Measurements from ENCODE around the gene C1RL.

The C1RL gene

DNA sequence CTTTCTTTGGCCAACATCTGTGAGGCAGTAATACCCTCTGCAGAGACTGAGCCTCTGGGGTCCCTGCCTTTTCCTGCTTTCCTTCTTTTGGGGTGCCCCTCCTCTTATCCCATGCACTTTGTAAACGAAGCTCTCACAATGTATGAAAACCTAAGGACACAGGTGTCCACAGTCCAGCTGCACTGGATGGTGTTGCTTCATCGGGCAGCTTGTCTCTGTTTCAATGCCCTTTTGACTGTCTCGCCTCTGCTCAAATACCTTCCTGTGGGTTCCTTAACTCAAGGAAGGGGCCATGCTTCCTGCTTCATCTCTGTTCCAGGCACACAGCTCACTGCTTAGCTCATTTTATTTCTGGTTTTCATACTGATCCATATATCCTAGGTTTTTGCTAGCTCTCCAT is 6.4 kb downstream of the C1RL start:
- no peak for TF ChIP-seq FOXM1 (IDR thresholded peaks at IDR 0.05; ENCODE audit: borderline replicate concordance, low read depth)
- TF ChIP-seq CREB1 (IDR thresholded peaks at IDR 0.05; ENCODE audit: low read depth) = no peak

DNA sequence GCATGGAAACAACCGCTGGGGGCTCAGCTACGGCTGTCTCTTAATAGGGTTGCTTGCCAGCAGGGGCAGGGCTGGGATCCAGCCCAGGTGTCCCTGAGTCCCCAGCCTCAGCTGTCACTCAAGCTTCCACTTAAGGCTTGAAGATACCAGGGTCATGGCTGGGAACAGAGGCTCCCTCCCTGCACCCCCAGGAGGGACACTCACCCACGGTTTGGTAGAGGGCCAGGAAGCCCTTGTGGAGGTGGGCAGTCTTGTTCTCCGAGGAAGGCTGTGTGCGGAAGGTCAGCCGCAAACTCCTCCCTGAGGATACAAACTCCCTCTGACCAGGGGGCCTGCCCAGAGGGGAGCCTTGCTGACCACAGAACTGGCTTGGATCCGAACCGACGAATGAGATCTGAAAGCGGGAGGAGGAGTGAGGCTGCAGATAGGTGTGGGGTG is 7.3 kb downstream of the C1RL start:
- TF ChIP-seq NFIC (IDR thresholded peaks at IDR 0.05) (no peak), CREB1 (IDR thresholded peaks at IDR 0.05; ENCODE audit: low read depth) (no peak), TEAD4 (IDR thresholded peaks at IDR 0.05) (no peak), FOXM1 (IDR thresholded peaks at IDR 0.05; ENCODE audit: borderline replicate concordance, low read depth) (no peak)

DNA sequence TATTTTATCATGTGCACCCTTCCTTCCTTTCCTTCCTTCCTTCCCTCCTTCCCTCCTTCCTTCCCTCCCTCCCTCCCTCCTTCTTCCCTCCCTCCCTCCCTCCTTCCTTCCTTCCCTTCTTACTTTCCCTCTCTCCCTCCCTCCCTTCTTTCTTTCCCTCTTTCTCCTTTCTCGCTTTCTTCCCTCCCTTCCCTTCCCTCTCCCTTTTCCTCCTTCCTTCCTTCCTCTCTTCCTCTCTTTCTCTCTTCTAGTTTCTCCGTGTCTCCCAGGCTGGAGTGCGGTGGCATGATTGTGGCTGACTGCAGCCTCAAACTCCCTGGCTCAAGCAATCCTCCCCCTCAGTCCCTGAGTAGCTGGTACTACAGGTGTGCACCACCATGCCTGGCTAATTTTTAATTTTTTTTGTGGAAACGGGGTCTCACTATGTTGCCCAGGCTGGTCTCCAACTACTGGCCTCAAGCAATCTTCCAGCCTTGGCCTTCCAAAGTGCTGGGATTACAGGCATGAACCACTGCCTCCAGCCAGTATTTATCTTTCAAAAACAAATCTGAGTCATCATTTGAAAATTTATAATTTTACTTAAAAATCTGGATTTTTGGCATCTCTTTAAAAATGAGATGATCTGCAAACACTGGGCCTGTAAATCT is 7.8 kb downstream of the C1RL start:
- TF ChIP-seq CEBPB (IDR thresholded peaks at IDR 0.05) (no peak), FOXM1 (IDR thresholded peaks at IDR 0.05; ENCODE audit: borderline replicate concordance, low read depth) (no peak), TEAD4 (IDR thresholded peaks at IDR 0.05) (no peak), YY1 (IDR thresholded peaks at IDR 0.05; ENCODE audit: low read depth) (no peak), EP300 (IDR thresholded peaks at IDR 0.05; ENCODE audit: borderline replicate concordance) (no peak), RAD21 (IDR thresholded peaks at IDR 0.05; ENCODE audit: low read depth) (no peak), TCF12 (IDR thresholded peaks at IDR 0.05; ENCODE audit: low read depth) (no peak), ZBTB7A (IDR thresholded peaks at IDR 0.05; ENCODE audit: low read depth) (no peak), TAF1 (IDR thresholded peaks at IDR 0.05; ENCODE audit: low read depth) (no peak), CREB1 (IDR thresholded peaks at IDR 0.05; ENCODE audit: low read depth) (no peak), NFIC (IDR thresholded peaks at IDR 0.05) (no peak), EGR1 (IDR thresholded peaks at IDR 0.05) (no peak)
- TF ChIP-seq, protein P1, sequence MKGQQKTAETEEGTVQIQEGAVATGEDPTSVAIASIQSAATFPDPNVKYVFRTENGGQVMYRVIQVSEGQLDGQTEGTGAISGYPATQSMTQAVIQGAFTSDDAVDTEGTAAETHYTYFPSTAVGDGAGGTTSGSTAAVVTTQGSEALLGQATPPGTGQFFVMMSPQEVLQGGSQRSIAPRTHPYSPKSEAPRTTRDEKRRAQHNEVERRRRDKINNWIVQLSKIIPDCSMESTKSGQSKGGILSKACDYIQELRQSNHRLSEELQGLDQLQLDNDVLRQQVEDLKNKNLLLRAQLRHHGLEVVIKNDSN (IDR thresholded peaks at IDR 0.05) = no peak
- TF ChIP-seq, protein P2, sequence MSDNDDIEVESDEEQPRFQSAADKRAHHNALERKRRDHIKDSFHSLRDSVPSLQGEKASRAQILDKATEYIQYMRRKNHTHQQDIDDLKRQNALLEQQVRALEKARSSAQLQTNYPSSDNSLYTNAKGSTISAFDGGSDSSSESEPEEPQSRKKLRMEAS (IDR thresholded peaks at IDR 0.05) = no peak

DNA sequence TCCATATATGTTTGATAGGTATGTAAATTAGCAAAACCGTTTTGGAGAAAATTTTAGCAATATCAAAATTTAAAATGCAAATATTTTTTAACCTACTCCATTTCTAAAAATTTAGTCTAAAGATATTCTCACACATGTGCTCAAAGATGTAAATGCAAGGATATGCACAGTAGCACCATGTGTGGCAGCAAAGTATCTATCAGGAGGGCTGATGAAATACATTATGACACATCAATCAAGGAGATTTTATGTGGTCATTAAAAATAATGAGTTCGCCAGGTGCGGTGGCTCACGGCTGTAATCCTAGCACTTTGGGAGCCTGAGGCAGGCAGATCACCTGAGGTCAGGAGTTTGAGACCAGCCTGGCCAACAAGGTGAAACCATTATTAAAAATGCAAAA is 8.8 kb downstream of the C1RL start:
- TF ChIP-seq FOXM1 (IDR thresholded peaks at IDR 0.05; ENCODE audit: borderline replicate concordance, low read depth) (no peak), YY1 (IDR thresholded peaks at IDR 0.05; ENCODE audit: low read depth) (no peak), RAD21 (IDR thresholded peaks at IDR 0.05; ENCODE audit: low read depth) (no peak), EGR1 (IDR thresholded peaks at IDR 0.05) (no peak), CEBPB (IDR thresholded peaks at IDR 0.05) (no peak), NFIC (IDR thresholded peaks at IDR 0.05) (no peak), TAF1 (IDR thresholded peaks at IDR 0.05; ENCODE audit: low read depth) (no peak), ZBTB7A (IDR thresholded peaks at IDR 0.05; ENCODE audit: low read depth) (no peak), EP300 (IDR thresholded peaks at IDR 0.05; ENCODE audit: borderline replicate concordance) (no peak)
- TF ChIP-seq, protein P3, sequence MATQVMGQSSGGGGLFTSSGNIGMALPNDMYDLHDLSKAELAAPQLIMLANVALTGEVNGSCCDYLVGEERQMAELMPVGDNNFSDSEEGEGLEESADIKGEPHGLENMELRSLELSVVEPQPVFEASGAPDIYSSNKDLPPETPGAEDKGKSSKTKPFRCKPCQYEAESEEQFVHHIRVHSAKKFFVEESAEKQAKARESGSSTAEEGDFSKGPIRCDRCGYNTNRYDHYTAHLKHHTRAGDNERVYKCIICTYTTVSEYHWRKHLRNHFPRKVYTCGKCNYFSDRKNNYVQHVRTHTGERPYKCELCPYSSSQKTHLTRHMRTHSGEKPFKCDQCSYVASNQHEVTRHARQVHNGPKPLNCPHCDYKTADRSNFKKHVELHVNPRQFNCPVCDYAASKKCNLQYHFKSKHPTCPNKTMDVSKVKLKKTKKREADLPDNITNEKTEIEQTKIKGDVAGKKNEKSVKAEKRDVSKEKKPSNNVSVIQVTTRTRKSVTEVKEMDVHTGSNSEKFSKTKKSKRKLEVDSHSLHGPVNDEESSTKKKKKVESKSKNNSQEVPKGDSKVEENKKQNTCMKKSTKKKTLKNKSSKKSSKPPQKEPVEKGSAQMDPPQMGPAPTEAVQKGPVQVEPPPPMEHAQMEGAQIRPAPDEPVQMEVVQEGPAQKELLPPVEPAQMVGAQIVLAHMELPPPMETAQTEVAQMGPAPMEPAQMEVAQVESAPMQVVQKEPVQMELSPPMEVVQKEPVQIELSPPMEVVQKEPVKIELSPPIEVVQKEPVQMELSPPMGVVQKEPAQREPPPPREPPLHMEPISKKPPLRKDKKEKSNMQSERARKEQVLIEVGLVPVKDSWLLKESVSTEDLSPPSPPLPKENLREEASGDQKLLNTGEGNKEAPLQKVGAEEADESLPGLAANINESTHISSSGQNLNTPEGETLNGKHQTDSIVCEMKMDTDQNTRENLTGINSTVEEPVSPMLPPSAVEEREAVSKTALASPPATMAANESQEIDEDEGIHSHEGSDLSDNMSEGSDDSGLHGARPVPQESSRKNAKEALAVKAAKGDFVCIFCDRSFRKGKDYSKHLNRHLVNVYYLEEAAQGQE (IDR thresholded peaks at IDR 0.05; ENCODE audit: low read depth) = no peak
- TF ChIP-seq, protein P1 (IDR thresholded peaks at IDR 0.05) = no peak
- TF ChIP-seq, protein P2 (IDR thresholded peaks at IDR 0.05) = no peak

DNA sequence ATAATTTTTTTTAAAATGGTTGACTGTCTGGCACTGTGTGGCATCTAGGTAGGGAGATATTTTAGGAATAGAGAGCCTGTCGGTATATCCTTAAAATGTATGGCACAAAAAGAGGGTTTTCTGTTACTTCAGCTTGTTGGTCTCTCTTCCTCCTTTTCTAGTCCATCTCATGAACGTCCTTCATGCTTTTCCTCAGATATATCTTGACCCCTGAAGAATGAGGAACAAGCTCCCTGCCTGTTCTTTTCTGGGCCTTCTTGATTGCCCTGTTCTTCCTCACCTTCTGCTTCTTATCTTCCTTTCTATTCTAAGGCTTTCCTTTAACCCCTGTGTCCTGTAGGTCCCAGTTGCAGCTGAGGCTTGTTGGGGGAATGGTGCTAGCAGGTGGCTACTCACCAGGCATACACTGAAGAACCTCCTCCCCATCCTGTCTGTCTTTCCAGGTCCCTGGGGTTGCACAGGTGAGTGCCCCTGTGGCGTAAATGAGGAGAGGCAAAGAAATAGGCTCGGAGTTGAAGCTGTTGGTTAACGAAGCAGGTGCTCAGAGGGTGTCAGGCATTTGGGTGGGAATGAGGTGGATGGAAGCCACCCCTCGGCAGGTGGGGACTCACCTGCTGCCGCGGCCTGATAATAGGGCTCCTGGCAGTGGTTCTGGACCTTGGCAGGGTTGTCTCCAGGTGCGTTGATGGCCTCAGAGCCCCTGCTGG is 9.6 kb downstream of the C1RL start:
- TF ChIP-seq, protein P1 (IDR thresholded peaks at IDR 0.05) = no peak
- no peak for TF ChIP-seq NFIC (IDR thresholded peaks at IDR 0.05)
- TF ChIP-seq, protein P3 (IDR thresholded peaks at IDR 0.05; ENCODE audit: low read depth) = no peak
- no peak for TF ChIP-seq EP300 (IDR thresholded peaks at IDR 0.05; ENCODE audit: borderline replicate concordance)
- no peak for TF ChIP-seq YY1 (IDR thresholded peaks at IDR 0.05; ENCODE audit: low read depth)
- TF ChIP-seq EGR1 (IDR thresholded peaks at IDR 0.05) = no peak
- no peak for TF ChIP-seq RAD21 (IDR thresholded peaks at IDR 0.05; ENCODE audit: low read depth)
- TF ChIP-seq TAF1 (IDR thresholded peaks at IDR 0.05; ENCODE audit: low read depth) = no peak
- TF ChIP-seq, protein P2 (IDR thresholded peaks at IDR 0.05) = no peak
- TF ChIP-seq CEBPB (IDR thresholded peaks at IDR 0.05) = no peak
- no peak for TF ChIP-seq ZBTB7A (IDR thresholded peaks at IDR 0.05; ENCODE audit: low read depth)
- TF ChIP-seq TEAD4 (IDR thresholded peaks at IDR 0.05) = no peak
- TF ChIP-seq CREB1 (IDR thresholded peaks at IDR 0.05; ENCODE audit: low read depth) = no peak
- no peak for TF ChIP-seq TCF12 (IDR thresholded peaks at IDR 0.05; ENCODE audit: low read depth)
